Occipital lobe (tissue), 2 donors: ENCODE data around the gene RD3L. TPM values are rescaled to one million over a fixed set of nuclear protein-coding genes. Genes with fewer than 3 reads are reported as not detected.

ENCODE experiments used
- DNase-seq: peaks from one replicate; lab custom pipeline; 2025; lab: John Stamatoyannopoulos, UW
- total RNA-seq: library from RNA; depleted of rRNA; stranded (reverse); fragments of >200 nt; gene quantifications from one replicate; pipeline ENCODE4 v1.2.3, GENCODE V29; 2014

Gene RD3L
- total RNA-seq, 1 donor from 2014 or later = not detected

GRCh38 chr14:103896578-103896977 lies 45.8 kb downstream of the RD3L start:
- DNase-seq = no peak

GRCh38 chr14:103894723-103895059 lies 47.6 kb downstream of the RD3L start:
- no peak for DNase-seq

DNA sequence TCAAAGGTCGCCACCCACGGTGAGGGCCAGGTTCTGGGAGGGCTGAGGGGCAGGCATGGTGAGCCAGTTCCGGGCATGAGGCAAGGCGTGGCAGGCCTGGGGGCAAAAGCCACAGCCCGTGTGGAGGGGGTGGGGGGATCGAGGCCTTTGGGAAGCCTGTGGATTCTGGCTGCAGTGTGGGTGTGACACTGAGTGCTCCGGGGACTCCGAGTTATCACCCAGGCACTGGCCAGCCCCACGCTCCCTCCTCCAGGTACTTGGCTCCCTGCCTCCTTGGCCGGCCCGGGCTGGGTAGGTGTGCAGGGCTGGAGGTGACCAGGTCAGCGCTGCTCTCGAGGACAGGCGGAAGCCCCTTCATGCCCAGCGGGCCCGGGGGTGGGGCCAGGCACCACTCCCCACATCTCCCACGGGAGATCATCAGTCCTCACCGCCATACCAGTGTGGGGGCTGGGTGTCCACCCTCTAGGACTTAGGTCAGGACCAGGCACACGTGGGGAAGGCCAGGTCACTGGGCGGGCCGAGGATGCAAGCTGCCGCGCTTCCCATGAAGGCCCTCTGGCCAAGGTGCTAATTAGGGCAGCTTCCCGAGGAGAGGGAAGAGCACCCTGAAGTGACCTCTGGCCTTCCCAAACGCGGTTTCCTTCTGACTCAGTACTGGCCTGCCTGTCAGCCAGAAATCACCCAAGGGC lies 48.2 kb downstream of the RD3L start:
- no peak for DNase-seq

- DNase-seq = no peak
These were observed 50.1 kb downstream of the RD3L start for GRCh38 chr14:103892247-103892646.

DNA sequence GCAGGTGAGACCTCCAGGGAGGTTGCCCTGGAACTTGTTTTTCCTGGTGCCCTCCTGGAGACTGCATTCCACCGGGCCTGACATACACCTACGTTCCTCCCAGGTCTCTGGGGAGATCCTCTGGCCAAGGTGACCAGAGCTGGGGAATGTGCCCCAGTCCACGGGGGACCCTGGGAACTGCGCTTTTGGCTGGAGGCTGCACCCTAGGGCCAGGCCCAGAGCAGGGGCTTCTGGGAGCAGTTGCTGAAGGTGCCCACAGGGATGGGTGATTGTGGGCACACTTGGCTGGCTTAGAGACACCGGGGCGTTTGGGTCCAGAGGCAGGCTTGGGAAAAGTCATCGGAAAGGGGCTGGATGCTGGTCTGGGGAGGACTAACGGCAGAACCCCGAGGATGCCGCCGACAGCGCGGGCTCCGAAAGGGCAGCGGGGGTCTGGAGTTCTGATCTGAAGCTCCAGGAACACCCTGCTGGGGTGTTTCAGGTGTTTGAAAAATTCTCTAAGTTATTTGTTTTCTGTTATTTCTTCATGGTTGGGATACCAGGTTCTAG lies 50.6 kb downstream of the RD3L start:
- DNase-seq = no peak

- no peak for DNase-seq
These were observed 51.3 kb downstream of the RD3L start for GRCh38 chr14:103890821-103891666.

Other genes with a start within 250 kb of the RD3L start
- gene XRCC3, start 227.1 kb downstream of the RD3L start, total RNA-seq = 7.0 TPM
- gene ZFYVE21, start 226.7 kb downstream of the RD3L start, total RNA-seq = 37.7 TPM
- gene PPP1R13B, start 95.0 kb downstream of the RD3L start, total RNA-seq = 15.8 TPM
- gene TDRD9, start 14.1 kb downstream of the RD3L start, total RNA-seq = 1.2 TPM
- 0.94 TPM for gene ASPG, start 143.2 kb upstream of the RD3L start, total RNA-seq
- gene KIF26A, start 196.1 kb upstream of the RD3L start, total RNA-seq = 13.1 TPM